Transverse colon (tissue), 4 donors: ENCODE measurements around the gene HIVEP3.

Source experiments
- POLR2A ChIP-seq: fragments of 450-650 bp; IDR thresholded peaks from one replicate; pipeline ENCODE4 v1.6.1; 2016; ENCODE audit warnings: antibody characterized with exemption, mild to moderate bottlenecking, moderate library complexity
- POLR2AphosphoS5 ChIP-seq, 3 donors: sonication (generic); formaldehyde crosslinking; IDR thresholded peaks; one replicate each; pipeline ENCODE4 v1.6.1; 2016; ENCODE audit warnings: antibody characterized with exemption in 3 of 3
- TF ChIP-seq, protein P1 (sequence below), 5 experiments: fragments of 200-600 bp in 3 of 5; fragments of 450-650 bp in 2 of 5; sonication (generic) in 3 of 5; IDR thresholded peaks; 1 replicate in 2 of 5; 2 replicates in 3 of 5; pipeline ENCODE4 v1.5.1; 2016 to 2017; ENCODE audit warnings: antibody characterized with exemption in 5 of 5, inconsistent platforms in 3 of 5, mild to moderate bottlenecking in 2 of 5, moderate library complexity in 1 of 5

DNA sequence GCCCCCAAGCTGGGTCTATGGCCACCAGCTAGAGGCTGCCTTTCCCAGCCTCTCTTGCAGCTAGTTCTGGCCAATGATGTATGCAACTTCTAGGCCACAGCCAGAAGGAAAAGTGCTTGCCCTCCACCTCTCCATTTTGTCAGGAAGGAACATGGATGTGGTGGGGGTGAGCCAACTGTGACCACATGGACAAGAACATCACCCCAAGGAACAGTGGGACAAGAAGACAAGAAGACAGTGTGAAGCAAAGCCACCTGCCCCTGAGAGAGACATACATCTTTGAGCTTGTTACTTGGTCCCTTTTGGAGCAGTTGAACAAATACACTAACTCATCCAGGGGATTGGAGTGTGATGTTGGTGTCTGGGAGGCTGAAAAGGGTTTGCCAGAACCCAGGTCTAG is 328.4 kb downstream of the HIVEP3 start:
- TF ChIP-seq, protein P1, sequence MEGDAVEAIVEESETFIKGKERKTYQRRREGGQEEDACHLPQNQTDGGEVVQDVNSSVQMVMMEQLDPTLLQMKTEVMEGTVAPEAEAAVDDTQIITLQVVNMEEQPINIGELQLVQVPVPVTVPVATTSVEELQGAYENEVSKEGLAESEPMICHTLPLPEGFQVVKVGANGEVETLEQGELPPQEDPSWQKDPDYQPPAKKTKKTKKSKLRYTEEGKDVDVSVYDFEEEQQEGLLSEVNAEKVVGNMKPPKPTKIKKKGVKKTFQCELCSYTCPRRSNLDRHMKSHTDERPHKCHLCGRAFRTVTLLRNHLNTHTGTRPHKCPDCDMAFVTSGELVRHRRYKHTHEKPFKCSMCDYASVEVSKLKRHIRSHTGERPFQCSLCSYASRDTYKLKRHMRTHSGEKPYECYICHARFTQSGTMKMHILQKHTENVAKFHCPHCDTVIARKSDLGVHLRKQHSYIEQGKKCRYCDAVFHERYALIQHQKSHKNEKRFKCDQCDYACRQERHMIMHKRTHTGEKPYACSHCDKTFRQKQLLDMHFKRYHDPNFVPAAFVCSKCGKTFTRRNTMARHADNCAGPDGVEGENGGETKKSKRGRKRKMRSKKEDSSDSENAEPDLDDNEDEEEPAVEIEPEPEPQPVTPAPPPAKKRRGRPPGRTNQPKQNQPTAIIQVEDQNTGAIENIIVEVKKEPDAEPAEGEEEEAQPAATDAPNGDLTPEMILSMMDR (IDR thresholded peaks at IDR 0.05): no peak
- TF ChIP-seq POLR2AphosphoS5 (IDR thresholded peaks at IDR 0.05) (no peak), POLR2A (no peak)
